Measurements from ENCODE around the gene SSR3.
"Not testable (repeated sequence)": the region's sequence is repeated elsewhere in the genome, so short reads cannot be mapped to it uniquely, and the experiment has no call there.

SSR3 gene

DNA sequence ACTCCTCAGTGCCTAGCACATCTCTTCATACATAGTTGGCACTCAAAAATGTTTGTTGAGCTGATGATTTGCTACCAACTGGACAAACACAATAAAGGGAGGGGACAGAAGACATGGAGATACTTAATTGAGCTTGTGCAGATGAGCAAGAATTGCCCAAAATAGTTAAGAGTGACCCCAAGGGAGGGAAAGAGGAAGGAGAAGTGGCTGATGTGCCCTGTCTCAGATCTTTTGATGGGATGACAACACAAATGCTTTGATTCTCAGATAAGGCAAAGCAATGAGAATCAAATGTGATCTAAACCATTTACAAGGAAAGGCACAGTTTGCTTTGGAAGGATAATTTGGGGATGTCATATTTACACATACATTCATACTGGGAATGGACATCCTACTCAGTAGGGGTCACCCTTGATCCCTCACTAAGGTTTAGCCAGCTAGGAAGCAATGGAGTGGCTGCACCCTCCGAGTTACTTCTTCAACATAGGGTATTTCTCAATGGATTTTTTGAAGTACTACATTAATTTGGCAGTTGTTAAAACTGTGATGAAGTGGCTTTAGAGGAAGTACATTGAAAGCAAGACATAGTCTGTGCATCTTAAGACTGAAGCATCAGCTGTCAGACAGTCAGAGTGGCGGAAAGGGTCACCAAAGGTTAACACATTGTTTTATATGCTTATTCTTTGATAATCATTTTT lies 21.9 kb upstream of the SSR3 start:
- DNase-seq (ENCODE audit: low read depth in 1 of 2, low spot score in 1 of 2): no peak

DNA sequence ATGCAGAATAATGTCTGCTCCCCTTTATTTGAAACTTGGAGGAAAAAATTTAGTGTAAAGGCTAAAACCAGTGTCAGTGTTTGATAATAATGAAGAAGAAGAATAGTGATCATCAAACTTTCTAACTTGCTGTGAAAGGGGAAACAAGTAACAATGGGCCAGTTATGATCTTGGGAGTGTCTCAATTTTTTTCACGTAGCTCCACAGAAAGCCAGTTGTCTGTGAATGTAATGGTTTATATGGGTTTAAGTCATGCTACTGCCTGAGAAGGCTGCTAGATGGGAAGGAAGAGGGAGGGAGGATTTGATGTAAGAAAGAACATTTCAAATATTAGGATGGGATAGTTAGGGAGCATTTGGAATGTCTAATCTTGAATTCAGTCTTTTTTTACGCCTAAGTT lies 21.1 kb upstream of the SSR3 start:
- DNase-seq (ENCODE audit: low read depth in 1 of 2, low spot score in 1 of 2): no peak

DNA sequence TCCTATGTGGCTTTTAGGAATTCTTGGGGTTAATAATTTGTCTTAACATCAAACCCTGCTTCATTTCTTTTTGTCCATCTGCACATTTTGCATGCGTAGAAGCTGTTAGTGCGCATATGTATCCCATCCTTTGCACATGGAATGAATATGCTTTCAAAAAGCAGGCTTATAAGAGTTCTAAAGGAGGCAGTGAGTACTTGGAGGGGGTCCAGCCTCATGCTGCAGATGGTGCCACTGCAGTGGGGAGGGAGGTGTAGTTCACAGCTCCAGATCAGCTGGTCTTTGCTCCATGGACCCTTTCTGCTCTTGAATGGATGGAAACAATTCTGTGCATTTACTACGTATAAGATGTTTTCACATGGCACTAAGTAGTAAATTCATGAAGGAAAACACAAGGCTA lies 20.7 kb upstream of the SSR3 start:
- no peak for DNase-seq (ENCODE audit: low read depth in 1 of 2, low spot score in 1 of 2)

DNA sequence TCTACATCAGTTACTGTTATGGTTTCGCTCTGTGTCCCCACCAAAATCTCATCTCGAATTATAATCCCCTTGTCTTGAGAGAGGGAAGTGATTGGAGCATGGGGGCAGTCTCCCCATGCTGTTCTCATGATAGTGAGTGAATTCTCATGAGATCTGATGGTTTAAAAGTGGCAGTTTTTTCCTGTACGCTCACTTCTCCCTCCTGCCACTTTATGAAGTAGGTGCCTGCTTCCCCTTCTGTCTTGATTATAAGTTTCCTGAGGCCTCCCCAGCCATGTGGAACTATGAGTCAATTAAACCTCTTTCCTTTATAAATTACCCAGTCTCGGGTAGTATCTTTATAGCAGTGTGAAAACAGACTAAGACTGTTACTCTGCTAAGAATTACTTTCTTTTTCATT lies 15.0 kb upstream of the SSR3 start:
- DNase-seq (ENCODE audit: low read depth in 1 of 2, low spot score in 1 of 2): not testable (repeated sequence)

DNA sequence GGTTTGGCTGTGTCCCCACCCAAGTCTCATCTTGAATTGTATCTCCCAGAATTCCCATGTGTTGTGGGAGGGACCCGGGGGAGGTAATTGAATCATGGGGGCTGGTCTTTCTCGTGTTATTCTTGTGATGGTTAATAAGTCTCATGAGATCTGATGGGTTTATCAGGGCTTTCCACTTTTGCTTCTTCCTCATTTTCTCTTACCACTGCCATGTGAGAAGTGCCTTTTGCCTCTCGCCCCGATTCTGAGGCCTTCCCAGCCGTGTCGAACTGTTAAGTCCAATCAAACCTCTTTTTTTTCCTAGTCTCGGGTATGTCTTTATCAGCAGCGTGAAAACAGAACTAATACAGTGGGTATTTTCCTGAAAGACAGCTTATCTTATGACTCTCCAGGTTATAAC lies 14.1 kb upstream of the SSR3 start:
- DNase-seq (ENCODE audit: low read depth in 1 of 2, low spot score in 1 of 2): not testable (repeated sequence)

DNA sequence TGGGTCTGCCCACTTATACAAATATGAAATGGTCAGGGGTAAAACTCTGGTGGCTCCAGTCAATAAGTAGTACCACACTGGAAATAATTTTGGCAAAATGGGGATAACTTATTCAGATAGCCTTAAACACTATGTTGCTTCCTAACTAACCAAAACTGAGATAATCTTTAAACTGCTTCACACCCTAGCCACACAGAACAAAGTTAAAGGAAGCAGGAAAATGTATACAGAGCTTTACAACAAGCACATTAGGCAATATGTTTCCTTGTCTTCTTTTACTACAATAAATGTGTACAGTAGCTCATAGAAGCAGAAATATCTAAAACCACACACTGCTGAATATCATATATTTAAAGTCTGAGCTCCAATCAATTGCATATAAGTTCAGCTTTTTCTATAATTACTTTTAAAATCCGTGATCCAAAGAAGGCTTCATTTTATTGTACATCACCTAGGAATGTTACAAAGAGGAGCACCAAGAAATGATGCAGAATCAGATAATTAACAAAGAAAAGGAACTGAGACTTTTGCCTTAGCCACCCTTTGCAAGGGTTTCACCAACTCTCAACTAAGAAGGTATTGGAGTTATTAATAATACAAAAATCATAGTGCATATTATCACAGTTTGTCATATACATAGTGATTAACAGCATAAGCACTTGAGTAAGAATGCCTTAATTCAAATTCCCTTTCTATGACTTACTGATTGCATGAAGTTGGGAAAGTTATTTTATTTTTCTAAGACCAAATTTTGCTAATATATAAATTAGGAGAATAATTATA lies 9.2 kb upstream of the SSR3 start:
- DNase-seq (ENCODE audit: low read depth in 1 of 2, low spot score in 1 of 2): no peak

DNA sequence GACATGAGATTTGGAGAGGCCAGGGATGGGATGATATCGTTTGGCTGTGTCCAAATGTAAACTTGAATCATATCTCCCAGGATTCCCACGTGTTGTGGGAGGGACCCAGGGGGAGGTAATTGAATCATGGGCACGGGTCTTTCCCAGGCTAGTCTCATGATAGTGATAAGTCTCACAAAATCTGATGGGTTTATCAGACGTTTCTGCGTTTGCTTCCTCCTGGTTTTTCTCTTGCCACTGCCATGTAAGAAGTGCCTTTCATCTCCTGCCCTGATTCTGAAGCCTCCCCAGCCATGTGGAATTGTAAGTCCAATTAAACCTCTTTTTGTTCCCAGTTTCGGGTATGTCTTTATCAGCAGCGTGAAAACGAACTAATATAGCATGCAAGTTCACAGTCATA lies 7.6 kb upstream of the SSR3 start:
- DNase-seq (ENCODE audit: low read depth in 1 of 2, low spot score in 1 of 2): not testable (repeated sequence)

DNA sequence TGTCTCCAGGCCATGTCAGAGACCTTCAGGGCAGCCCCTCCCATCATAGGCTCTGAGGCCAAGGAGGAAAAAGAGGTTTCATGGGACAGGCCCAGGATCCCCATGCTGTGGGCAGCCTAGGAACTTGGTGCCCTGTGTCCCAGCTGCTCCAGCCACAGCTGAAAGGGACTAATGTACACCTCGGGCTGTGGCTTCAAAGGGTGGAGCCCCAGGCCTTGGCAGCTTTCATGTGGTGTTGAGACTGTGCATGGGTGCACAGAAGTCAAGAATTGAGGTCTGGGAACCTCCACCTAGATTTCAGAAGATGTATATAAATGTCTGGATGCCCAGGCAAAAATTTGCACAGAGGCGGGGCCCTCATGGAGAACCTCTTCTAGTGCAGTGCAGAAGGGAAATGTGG lies 6.6 kb upstream of the SSR3 start:
- no peak for DNase-seq (ENCODE audit: low read depth in 1 of 2, low spot score in 1 of 2)

DNA sequence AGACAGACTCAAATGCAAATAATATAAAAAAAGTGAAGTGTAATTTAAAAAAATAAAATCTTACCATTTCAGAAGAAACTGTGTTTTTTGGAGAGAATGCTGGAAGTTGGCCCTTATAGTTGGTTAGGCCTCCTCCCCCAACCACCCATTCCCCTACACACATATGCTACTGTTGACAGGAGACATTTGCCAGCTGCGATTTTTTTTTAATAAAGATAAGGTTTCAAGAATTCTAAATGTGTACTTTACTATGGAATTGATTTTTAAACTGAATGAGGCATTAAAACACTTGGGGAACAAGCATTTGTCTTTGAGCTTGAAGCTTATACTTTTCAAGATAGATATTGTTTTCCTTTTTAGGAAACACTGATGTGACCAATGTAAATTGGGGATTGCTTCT lies 4.4 kb upstream of the SSR3 start:
- no peak for DNase-seq (ENCODE audit: low read depth in 1 of 2, low spot score in 1 of 2)

DNA sequence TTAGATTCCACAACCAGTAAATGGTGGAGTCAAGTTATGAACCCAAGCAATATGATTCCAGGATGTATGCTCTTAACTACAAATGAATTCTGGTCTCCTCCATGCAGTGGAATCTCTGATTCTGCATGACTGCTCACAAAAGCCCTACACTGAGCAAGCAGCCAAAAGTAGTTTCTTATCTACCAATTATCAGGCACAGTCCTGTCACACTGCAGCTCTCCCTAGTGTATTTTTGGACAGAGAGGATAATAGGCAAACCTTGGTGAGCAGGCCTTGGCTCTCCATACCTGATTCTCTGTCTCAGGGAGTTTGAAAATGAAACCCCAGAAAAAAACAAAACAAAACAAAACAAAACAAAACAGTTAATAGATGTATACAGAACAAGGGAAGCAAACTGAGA lies 3.5 kb upstream of the SSR3 start:
- DNase-seq (ENCODE audit: low read depth in 1 of 2, low spot score in 1 of 2): no peak

DNA sequence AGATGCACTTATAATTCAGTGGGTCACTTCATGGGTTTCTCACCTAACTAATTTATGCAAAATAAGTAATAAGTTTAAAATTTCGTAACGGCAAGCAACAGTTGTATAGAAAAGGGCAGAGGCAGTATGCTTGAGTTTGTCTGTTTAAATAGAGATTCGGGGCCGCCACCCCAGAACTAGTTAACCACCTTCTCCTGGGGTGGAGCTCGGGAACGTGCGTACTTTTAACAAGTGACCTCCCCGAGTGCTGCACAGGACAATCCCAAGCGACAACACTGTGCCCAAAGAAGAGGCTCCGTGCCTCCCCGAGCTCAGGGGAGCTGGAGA lies 439 bp downstream of the SSR3 start:
- no peak for DNase-seq (ENCODE audit: low read depth in 1 of 2, low spot score in 1 of 2)

DNA sequence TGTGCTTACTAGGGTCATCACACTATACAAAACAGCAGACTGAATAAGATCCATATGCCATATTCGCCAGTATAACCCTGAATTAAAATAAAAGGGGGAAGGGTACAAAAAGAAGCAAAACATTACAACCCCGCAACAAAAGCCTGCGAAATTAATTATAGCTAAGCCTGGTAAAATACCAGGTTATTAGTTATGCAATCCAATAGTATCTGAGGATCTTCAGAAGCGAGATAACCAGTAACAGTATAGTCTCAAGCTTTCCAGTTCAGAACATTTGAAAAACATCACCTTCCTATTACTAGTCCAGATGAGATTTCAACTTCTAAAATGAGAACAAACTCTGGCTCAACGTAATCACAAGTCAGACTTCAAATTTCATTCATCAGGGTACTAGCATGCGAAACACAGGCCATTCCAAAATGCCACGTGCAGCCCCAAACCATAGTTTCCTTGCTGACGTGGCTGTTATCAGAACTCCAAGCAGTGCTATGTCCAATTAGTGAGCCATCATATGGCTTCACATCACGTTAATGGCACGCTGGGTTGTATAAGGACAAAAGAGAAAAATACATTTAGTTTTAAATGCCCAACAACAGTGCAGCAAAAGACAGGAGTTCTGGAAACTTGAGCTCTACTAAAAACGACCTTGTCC lies 1.1 kb downstream of the SSR3 start:
- no peak for DNase-seq (ENCODE audit: low read depth in 1 of 2, low spot score in 1 of 2)

DNA sequence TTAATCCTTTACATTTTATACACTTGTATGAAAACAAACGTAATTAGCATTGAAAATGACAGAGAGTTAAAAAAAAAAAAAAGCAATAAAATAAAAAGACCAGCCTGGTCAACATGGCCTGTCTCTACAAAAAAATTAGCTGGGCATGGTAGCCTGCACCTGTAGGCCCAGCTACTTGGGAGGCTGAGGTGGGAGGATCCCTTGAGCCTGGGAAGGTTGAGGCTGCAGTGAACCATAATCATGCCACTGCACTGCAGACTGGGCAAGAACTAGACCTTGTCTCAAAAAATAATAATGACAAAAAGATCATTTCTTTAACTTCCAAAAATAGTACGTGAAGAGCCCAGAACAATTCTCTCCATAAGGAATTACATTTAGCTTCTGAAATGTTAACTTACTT lies 1.9 kb downstream of the SSR3 start:
- DNase-seq (ENCODE audit: low read depth in 1 of 2, low spot score in 1 of 2): no peak

DNA sequence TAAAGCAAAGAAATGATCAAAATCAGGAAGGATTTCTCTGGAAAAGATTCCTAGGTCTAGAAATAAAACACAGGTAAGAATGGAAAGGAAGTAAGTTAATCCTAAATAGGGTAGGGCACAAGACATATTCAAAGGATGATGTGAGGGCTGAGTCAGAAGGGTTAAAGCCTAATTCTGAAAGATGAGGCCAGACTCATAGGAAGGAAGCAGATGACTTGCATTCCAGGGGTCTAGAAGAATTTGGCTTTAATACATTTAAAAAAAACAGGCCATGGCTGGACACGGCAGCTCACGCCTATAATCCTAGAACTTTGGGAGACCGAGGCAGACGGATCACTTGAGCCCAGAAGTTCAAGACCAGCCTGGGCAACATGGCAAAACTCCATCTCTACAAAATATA lies 3.2 kb downstream of the SSR3 start:
- no peak for DNase-seq (ENCODE audit: low read depth in 1 of 2, low spot score in 1 of 2)

DNA sequence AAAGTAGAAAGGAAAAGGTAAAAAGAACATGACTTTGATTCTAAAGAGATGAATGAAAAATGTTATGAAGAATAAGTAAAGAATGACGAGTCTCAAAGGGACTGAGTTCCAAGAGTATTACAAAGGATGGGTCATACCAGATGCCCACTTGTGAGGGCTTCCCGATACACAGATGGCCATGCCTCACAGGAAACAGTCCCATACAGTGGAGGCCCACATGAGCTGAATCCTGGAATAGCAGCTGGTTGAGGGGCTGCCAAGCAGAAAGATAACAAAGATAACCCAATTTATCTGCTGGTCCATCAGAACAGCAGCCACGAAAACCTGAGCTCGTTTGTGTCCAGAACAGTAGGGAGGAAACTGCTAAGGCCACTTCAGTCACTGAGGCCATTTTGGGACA lies 3.7 kb downstream of the SSR3 start:
- DNase-seq (ENCODE audit: low read depth in 1 of 2, low spot score in 1 of 2): no peak

DNA sequence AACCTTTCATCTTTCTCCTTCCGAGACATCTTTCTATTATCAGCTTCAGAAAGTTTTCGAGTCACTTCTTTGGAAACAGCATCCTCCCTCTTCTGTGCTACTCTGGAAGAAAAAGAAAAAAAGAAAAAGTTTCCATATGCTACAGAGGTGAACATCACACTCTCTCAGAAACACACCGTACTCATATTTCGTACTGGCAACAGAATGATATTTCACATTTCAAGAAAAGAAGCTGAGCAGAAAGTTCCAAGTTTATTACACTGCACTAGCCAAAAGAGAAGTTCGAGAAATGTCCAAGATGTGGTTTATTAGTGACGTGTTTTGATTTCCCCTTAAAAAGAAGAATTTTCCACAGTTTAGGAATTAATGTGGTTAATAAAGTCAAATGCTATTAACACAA lies 6.0 kb downstream of the SSR3 start:
- DNase-seq (ENCODE audit: low read depth in 1 of 2, low spot score in 1 of 2): no peak

DNA sequence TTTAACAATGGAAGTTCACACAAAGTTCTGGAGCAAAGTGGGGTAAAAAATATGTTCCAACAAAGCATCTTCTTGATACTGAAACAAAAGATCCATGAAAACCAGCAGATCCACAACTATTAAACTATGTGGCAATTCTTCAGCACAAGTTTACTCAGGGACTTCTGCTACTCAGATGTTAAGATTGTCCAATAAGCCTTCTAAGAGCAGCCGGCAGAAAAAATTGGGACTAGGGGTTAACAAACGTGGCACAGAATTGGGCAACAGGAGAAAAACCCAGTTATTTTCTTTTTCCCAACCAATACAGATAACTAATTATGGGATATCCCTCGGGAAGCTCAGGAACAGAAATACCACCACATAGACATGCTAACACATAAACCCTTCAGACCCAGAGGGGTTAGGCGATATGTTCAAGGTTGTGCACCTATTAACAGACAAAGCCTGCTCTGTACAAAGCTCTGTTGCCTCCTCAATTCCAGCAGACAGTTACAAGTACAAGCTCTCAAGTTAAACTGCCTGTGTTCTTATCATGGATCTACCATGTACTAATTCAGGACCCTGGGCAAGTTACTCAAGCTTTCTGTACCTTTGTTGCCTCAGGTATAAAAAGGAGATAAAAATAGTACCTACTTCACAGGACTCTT lies 6.8 kb downstream of the SSR3 start:
- no peak for DNase-seq (ENCODE audit: low read depth in 1 of 2, low spot score in 1 of 2)

DNA sequence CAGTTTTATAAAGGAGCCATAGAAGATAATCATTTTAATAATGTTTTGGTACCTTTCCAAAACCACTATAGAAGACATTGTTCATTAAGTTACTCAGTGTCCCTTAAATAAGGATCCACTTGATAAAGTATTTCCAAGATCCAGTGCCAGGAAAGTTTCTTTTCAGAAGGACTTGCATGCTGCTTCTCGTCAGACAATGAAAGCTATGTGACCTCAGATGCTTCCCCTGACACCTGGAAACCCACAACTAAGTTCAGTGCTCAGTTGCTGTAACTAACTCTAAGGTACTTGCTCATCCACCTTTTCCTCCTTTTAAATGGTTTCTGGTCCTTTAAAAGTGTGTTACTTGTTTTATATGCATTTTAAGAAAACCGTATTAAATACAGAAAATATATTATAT lies 7.3 kb downstream of the SSR3 start:
- no peak for DNase-seq (ENCODE audit: low read depth in 1 of 2, low spot score in 1 of 2)

DNA sequence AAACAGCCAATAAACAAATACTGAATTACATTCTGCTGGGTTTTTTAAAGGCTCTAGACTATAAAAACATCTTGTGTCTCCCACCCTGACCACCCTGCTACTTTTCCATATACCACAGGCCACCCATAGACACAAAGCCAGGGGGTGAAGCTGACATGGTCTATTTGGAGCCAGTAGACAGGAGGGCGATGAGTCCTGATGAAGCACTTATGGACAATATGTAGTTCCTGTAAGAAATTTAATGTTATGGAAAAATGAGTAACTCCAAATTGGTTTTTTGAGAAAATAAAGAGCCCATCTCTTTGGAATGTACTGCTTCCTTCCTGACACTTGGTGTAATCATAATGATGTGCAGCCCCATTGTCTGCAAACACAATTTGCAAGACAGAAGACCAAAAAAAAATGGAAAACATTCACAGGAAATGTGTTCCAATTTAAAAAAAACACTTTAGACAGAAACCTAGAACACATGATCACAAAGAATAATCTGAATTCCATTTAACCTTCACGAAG lies 11.8 kb downstream of the SSR3 start:
- no peak for DNase-seq (ENCODE audit: low read depth in 1 of 2, low spot score in 1 of 2)

DNA sequence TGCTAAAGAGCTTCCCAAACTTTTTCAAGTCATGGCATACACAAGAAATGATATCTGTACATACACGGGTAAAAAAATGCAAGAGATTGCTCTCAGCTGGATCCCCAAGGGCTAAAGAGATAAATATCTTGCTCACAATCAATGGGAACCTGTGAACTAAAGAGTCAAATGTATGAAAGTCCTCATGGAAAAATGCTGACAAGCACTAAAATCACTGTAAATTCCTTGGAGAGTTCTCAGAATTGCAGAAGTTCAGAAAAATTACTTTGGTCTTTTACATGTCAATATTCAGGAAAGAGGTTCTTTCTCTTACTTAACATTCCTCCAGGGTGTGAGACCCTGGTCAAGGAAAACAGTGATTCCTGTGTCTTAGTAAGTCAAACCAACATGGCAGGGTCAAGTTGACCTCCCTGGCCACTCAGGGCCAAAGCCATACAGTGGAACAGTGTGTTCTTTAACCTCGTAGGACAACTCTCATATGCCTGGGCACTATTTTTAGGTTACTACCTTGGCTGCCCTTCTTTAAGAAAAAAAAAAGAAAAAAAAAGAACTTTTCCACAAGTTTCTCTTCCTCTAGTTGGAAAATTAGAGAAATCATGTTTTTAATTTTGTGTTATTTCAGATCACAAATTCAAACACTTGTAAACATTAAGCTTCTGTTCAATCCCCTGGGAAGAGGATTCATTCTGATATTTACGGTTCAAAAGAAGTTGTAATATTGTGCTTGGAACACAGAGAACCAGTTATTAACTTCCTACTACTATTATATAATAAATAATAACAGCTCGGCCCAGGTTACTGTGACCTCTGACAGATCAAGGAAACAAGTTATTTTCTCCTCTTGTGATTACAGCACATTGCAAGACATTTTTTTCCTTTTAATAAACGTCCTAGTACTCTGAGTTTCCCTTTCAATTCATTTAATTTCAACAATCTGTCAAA lies 12.5 kb downstream of the SSR3 start:
- DNase-seq (ENCODE audit: low read depth in 1 of 2, low spot score in 1 of 2): no peak

DNA sequence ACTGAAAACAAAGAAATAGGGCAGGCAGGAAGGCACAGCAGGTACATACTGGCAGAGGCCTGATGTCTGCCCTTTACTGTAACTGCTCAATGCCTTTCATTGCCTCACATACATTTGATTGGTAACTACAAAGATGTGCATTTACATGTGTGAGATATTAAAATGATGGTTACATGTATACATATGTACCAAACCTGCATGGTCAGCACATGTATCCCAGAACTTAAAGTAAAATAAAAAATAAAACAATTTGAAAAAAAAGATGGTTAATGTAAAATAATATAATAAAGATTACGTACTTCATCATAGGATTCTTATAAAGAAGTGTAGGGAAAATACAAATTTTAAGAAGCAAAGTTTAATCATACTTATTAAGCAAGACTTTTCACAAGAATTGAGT lies 15.1 kb downstream of the SSR3 start:
- no peak for DNase-seq (ENCODE audit: low read depth in 1 of 2, low spot score in 1 of 2)

Measured in activated CD4-positive, alpha-beta T cell treated with anti-CD3 and anti-CD28 coated beads, Interleukin-2, amount 50 U/mL, for 24 hours (primary cell).